ENCODE measurements around the gene ADAMTS13.

The ADAMTS13 gene

GRCh38 chr9:133494636-133495326 lies 72.6 kb downstream of the ADAMTS13 start:
- Histone ChIP-seq H3K9ac (ENCODE audit: low read length) (no peak overlapping the region), H3K4me3 (ENCODE audit: low read length) (no peak overlapping the region), H3K9me3 (ENCODE audit: control insufficient read depth, low read length) (no peaks in the 10 kb centered on the region), H3K36me3 (ENCODE audit: control insufficient read depth, insufficient read depth, low read length, severe bottlenecking) (no peaks in the 10 kb centered on the region), H3K27me3 (replicated peaks; ENCODE audit: control insufficient read depth, insufficient read depth, low read length) (peaks cover 45% of the 10 kb centered on the region), H3K4me1 (ENCODE audit: control insufficient read depth, insufficient read depth, low read length) (peaks cover 4% of the 10 kb centered on the region)
- DNase-seq (ENCODE audit: low read depth), result no peak

DNA sequence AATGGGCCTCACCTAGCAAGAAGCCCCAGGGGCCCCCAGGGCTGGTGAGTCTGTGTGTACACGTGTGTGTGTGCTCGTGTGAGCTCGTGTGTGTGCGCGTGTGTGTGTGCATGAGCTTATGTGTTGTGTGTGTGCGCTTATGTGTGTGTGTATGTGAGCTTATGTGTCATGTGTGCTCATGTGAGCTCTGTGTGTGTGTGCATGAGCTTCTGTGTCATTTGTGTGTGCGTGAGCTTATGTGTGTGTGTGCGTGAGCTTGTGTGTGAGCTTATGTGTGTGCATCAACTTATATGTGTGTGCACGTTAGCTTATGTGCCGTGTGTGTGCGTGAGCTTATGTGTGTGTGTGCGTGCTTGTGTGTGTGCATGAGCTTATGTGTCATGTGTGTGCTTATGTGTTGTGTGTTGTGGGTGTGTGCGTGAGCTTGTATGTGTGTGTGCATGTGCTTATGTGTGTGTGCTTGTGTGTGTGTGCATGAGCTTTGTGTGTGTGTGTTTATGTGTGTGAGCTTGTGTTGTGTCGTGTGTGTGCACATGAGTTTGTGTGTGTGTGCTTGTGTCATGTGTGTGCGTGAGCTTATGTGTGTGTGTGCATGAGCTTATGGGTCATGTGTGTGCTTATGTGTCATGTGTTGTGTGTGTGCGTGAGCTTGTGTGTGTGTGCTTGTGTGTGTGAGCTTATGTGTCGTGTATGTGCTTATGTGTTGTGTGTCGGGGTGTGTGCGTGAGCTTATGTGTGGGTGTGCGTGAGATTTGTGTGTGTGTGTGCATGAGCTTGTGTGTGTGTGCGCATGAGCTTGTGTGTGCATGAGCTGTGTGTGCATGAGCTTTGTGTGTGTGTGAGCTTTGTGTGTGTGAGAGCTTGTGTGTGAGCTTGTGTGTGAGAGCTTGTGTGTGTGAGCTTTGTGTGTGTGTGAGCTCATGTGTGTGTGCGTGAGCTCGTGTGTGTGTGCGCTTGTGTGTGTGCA lies 73.4 kb downstream of the ADAMTS13 start:
- Histone ChIP-seq H3K9ac (ENCODE audit: low read length) (no peak overlapping the region), H3K4me3 (ENCODE audit: low read length) (no peak overlapping the region), H3K4me1 (ENCODE audit: control insufficient read depth, insufficient read depth, low read length) (peaks cover 4% of the 10 kb centered on the region), H3K27me3 (replicated peaks; ENCODE audit: control insufficient read depth, insufficient read depth, low read length) (peaks cover 45% of the 10 kb centered on the region), H3K9me3 (ENCODE audit: control insufficient read depth, low read length) (no peaks in the 10 kb centered on the region), H3K36me3 (ENCODE audit: control insufficient read depth, insufficient read depth, low read length, severe bottlenecking) (no peaks in the 10 kb centered on the region)
- no peak for DNase-seq (ENCODE audit: low read depth)

GRCh38 chr9:133496861-133497842 lies 75.0 kb downstream of the ADAMTS13 start:
- Histone ChIP-seq H3K36me3 (ENCODE audit: control insufficient read depth, insufficient read depth, low read length, severe bottlenecking) (no peaks in the 10 kb centered on the region), H3K9me3 (ENCODE audit: control insufficient read depth, low read length) (peaks cover 13% of the 10 kb centered on the region), H3K27me3 (replicated peaks; ENCODE audit: control insufficient read depth, insufficient read depth, low read length) (peaks cover 38% of the 10 kb centered on the region), H3K9ac (ENCODE audit: low read length) (no peak overlapping the region), H3K4me1 (ENCODE audit: control insufficient read depth, insufficient read depth, low read length) (peaks cover 4% of the 10 kb centered on the region), H3K4me3 (ENCODE audit: low read length) (no peak overlapping the region)
- no peak for DNase-seq (ENCODE audit: low read depth)

- Histone ChIP-seq H3K4me3 (ENCODE audit: low read length) (no peak overlapping the region), H3K36me3 (ENCODE audit: control insufficient read depth, insufficient read depth, low read length, severe bottlenecking) (no peaks in the 10 kb centered on the region), H3K4me1 (ENCODE audit: control insufficient read depth, insufficient read depth, low read length) (peaks cover 4% of the 10 kb centered on the region), H3K9ac (ENCODE audit: low read length) (no peak overlapping the region), H3K27me3 (replicated peaks; ENCODE audit: control insufficient read depth, insufficient read depth, low read length) (peaks cover 38% of the 10 kb centered on the region), H3K9me3 (ENCODE audit: control insufficient read depth, low read length) (peaks cover 22% of the 10 kb centered on the region)
- DNase-seq (ENCODE audit: low read depth), result no peak
These were observed 77.1 kb downstream of the ADAMTS13 start for GRCh38 chr9:133499132-133499891.

DNA sequence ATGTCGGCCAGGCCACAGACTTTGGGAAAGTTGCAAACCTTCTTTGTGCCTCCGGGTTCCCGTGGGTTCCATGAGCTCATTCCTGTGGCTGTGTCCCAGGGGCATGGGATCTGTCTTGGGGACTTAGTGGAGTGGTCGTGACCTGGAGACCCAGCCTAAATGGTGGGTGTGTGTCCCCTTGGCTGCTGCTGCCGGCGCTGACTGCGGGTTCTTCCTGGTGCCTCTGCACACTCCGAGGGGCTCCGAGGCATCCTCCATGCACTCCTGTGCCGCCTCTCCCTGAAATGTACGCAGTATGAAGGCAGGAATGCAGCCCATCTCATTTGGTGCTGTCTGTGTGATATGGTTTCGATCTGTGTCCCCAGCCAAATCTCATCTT lies 77.7 kb downstream of the ADAMTS13 start:
- no peaks in the 10 kb centered on the region for H3K36me3 ChIP-seq (ENCODE audit: control insufficient read depth, insufficient read depth, low read length, severe bottlenecking)
- H3K27me3 ChIP-seq (replicated peaks; ENCODE audit: control insufficient read depth, insufficient read depth, low read length), result peaks cover 34% of the 10 kb centered on the region
- H3K9ac ChIP-seq (ENCODE audit: low read length), result no peak overlapping the region
- no peak for DNase-seq (ENCODE audit: low read depth)
- H3K4me1 ChIP-seq (ENCODE audit: control insufficient read depth, insufficient read depth, low read length), result peaks cover 4% of the 10 kb centered on the region
- H3K4me3 ChIP-seq (ENCODE audit: low read length), result no peak overlapping the region
- peaks cover 22% of the 10 kb centered on the region for H3K9me3 ChIP-seq (ENCODE audit: control insufficient read depth, low read length)

DNA sequence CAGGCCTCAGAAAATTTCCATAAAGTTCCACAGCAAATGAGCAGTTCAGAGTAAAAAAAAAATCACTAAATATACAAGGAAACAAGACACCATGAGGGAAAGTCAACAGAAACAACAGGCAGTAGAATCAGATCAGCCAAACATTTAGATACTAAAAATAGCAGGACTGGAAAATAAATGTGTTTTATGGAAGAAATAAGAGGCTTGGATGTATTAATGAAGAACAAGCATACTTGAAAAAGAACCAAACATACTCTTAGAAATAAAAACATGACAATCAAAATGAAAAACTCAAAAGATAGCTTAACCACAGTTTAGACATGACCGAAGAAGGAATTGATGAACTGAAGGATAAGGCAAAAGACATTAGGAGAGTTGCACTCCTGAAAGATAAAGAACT lies 79.9 kb downstream of the ADAMTS13 start:
- Histone ChIP-seq H3K9me3 (ENCODE audit: control insufficient read depth, low read length) (peaks cover 22% of the 10 kb centered on the region), H3K4me1 (ENCODE audit: control insufficient read depth, insufficient read depth, low read length) (peaks cover 16% of the 10 kb centered on the region), H3K4me3 (ENCODE audit: low read length) (no peak overlapping the region), H3K9ac (ENCODE audit: low read length) (no peak overlapping the region), H3K36me3 (ENCODE audit: control insufficient read depth, insufficient read depth, low read length, severe bottlenecking) (no peaks in the 10 kb centered on the region), H3K27me3 (replicated peaks; ENCODE audit: control insufficient read depth, insufficient read depth, low read length) (peaks cover 17% of the 10 kb centered on the region)
- no peak for DNase-seq (ENCODE audit: low read depth)

DNA sequence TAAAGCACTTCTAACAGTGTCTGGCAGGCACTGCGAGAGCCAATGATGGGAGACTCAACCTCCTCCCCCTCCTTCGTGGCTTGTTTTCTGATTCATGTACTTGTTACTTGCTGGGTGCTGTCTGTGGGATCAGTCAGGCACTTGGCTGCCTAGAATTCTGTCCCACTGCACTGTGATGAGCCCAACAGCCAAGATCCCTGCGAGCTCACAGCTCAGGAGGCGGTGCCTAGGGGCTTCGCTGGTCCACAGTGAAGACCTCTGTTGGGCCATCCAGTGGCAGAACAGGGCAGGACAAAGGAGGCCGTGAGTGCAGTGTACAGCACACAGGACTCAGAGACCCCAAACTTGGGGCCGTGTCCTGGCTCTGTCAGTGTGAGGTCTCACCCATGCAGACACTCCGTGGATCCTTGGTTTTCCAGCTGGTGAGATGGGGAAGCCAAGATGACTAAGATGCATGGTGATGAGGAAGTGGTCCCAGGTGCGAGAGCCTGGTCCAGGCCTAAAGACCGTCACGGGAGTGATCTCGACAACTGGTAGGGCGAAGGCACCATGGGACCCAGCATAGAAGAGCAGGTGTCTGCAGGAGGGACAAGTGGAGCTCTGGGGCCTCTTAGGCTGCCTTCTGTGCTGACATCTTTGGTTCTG lies 83.1 kb downstream of the ADAMTS13 start:
- DNase-seq (ENCODE audit: low read depth), result no peak
- Histone ChIP-seq H3K9me3 (ENCODE audit: control insufficient read depth, low read length) (peaks cover 22% of the 10 kb centered on the region), H3K36me3 (ENCODE audit: control insufficient read depth, insufficient read depth, low read length, severe bottlenecking) (no peaks in the 10 kb centered on the region), H3K4me3 (ENCODE audit: low read length) (no peak overlapping the region), H3K4me1 (ENCODE audit: control insufficient read depth, insufficient read depth, low read length) (peaks cover 16% of the 10 kb centered on the region), H3K27me3 (replicated peaks; ENCODE audit: control insufficient read depth, insufficient read depth, low read length) (peaks cover 3% of the 10 kb centered on the region), H3K9ac (ENCODE audit: low read length) (no peak overlapping the region)

GRCh38 chr9:133505901-133506652 lies 83.9 kb downstream of the ADAMTS13 start:
- H3K36me3 ChIP-seq (ENCODE audit: control insufficient read depth, insufficient read depth, low read length, severe bottlenecking), result no peaks in the 10 kb centered on the region
- peaks cover 3% of the 10 kb centered on the region for H3K27me3 ChIP-seq (replicated peaks; ENCODE audit: control insufficient read depth, insufficient read depth, low read length)
- H3K4me1 ChIP-seq (ENCODE audit: control insufficient read depth, insufficient read depth, low read length), result peaks cover 16% of the 10 kb centered on the region
- DNase-seq (ENCODE audit: low read depth), result peak; percentile 31
- peaks cover 19% of the 10 kb centered on the region for H3K9me3 ChIP-seq (ENCODE audit: control insufficient read depth, low read length)
- H3K4me3 ChIP-seq (ENCODE audit: low read length), result no peak overlapping the region
- H3K9ac ChIP-seq (ENCODE audit: low read length), result no peak overlapping the region

DNA sequence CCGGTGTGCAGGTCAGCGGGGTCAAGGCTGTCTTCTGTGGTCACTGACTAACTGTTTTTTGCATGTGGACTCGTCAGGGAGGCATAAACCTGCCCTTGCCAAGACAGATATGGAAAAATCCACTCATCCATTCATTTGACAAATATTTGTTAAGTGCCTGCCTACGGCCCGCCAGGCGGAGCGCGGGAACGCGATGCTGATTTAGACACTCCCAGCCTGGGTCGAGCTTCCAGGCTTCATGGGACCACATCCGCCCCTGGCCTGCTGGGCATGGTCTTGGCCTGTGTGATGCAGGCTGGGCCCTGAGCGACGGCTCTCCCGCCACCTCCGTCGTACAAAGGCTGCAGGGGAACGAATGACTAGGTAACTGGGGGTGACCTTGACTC lies 84.5 kb downstream of the ADAMTS13 start:
- Histone ChIP-seq H3K9me3 (ENCODE audit: control insufficient read depth, low read length) (peaks cover 13% of the 10 kb centered on the region), H3K36me3 (ENCODE audit: control insufficient read depth, insufficient read depth, low read length, severe bottlenecking) (no peaks in the 10 kb centered on the region), H3K9ac (ENCODE audit: low read length) (no peak overlapping the region), H3K4me1 (ENCODE audit: control insufficient read depth, insufficient read depth, low read length) (peaks cover 16% of the 10 kb centered on the region), H3K4me3 (ENCODE audit: low read length) (no peak overlapping the region), H3K27me3 (replicated peaks; ENCODE audit: control insufficient read depth, insufficient read depth, low read length) (peaks cover 3% of the 10 kb centered on the region)
- DNase-seq (ENCODE audit: low read depth), result no peak
